ENCODE measurements around the gene CCDC180. TPM values are rescaled to one million over a fixed set of nuclear protein-coding genes. Genes with fewer than 3 reads are reported as not detected.
"Not testable (repeated sequence)": the region's sequence is repeated elsewhere in the genome, so short reads cannot be mapped to it uniquely, and the experiment has no call there.

The CCDC180 gene
- total RNA-seq, 1 experiment from 2014 or later = 5.9 TPM

GRCh38 chr9:97327562-97327961, 20.1 kb downstream of the CCDC180 start:
- Histone ChIP-seq H3K9me3 (peaks cover 3% of the 10 kb centered on the region; the same call in 1 of the 2 replicates), H3K27me3 (replicated peaks; ENCODE audit: control insufficient read depth, insufficient read depth, low read length) (no peaks in the 10 kb centered on the region), H3K36me3 (ENCODE audit: control insufficient read depth, insufficient read depth, low read length) (no peaks in the 10 kb centered on the region), H3K4me3 (ENCODE audit: low read depth, low read length) (no peak overlapping the region), H3K4me1 (no peaks in the 10 kb centered on the region)
- Mint-ChIP-seq H3K4me1 (ENCODE audit: low read depth, unreplicated experiment) (no peaks in the 10 kb centered on the region), H3K36me3 (ENCODE audit: insufficient read depth, unreplicated experiment) (no peaks in the 10 kb centered on the region), H3K27me3 (ENCODE audit: insufficient read depth, unreplicated experiment) (no peaks in the 10 kb centered on the region), H3K9me3 (ENCODE audit: unreplicated experiment) (peaks cover 11% of the 10 kb centered on the region), H3K27ac (ENCODE audit: unreplicated experiment) (no peak overlapping the region), H3K4me3 (ENCODE audit: unreplicated experiment) (no peak overlapping the region)
- no peak for DNase-seq
- intact Hi-C loops (cut with micrococcal nuclease; ENCODE audit: unreplicated experiment) = loop anchor here (10.0 kb wide), 1 partner anchor 1047 kb away; no protein-coding TSS in a partner anchor
- TF ChIP-seq, protein P1, sequence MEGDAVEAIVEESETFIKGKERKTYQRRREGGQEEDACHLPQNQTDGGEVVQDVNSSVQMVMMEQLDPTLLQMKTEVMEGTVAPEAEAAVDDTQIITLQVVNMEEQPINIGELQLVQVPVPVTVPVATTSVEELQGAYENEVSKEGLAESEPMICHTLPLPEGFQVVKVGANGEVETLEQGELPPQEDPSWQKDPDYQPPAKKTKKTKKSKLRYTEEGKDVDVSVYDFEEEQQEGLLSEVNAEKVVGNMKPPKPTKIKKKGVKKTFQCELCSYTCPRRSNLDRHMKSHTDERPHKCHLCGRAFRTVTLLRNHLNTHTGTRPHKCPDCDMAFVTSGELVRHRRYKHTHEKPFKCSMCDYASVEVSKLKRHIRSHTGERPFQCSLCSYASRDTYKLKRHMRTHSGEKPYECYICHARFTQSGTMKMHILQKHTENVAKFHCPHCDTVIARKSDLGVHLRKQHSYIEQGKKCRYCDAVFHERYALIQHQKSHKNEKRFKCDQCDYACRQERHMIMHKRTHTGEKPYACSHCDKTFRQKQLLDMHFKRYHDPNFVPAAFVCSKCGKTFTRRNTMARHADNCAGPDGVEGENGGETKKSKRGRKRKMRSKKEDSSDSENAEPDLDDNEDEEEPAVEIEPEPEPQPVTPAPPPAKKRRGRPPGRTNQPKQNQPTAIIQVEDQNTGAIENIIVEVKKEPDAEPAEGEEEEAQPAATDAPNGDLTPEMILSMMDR (IDR thresholded peaks at IDR 0.05; ENCODE audit: insufficient read depth in 1 of 2, low read depth in 1 of 2, low read length in 1 of 2, severe bottlenecking in 1 of 2, unreplicated experiment in 1 of 2) = no peak
- POLR2A ChIA-PET = no interaction called here
- CTCF ChIA-PET = no interaction called here
- no TSS peak for BruUV-seq (replicated peaks)

DNA sequence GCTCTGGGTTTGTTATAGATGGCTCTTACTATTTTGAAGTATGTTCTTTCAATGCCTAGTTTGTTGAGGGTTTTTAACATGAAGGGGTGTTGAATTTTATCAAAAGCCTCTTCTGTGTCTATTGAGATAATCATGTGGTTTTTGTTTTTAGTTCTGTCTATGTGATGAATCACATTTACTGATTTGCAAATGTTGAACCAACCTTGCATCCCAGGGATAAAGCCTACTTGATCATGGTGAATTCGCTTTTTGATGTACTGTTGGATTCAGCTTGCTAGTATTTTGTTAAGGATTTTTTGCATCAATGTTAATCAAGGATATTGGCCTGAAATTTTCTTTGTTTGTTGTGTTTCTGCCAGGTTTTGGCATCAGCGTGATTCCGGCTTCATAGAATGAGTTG, 25.5 kb downstream of the CCDC180 start:
- TF ChIP-seq, protein P1 (IDR thresholded peaks at IDR 0.05; ENCODE audit: insufficient read depth in 1 of 2, low read depth in 1 of 2, low read length in 1 of 2, severe bottlenecking in 1 of 2, unreplicated experiment in 1 of 2) = no peak
- Mint-ChIP-seq H3K9me3 (ENCODE audit: unreplicated experiment) (peaks cover 19% of the 10 kb centered on the region), H3K27ac (ENCODE audit: unreplicated experiment) (no peak overlapping the region), H3K27me3 (ENCODE audit: insufficient read depth, unreplicated experiment) (no peaks in the 10 kb centered on the region), H3K36me3 (ENCODE audit: insufficient read depth, unreplicated experiment) (no peaks in the 10 kb centered on the region), H3K4me1 (ENCODE audit: low read depth, unreplicated experiment) (no peaks in the 10 kb centered on the region), H3K4me3 (ENCODE audit: unreplicated experiment) (no peak overlapping the region)
- H3K4me3 ChIP-seq (ENCODE audit: low read depth, low read length) = no peak overlapping the region
- intact Hi-C loops (cut with micrococcal nuclease; ENCODE audit: unreplicated experiment) = no loop called here
- no peaks in the 10 kb centered on the region for H3K36me3 ChIP-seq (ENCODE audit: control insufficient read depth, insufficient read depth, low read length)
- BruUV-seq (replicated peaks) = no TSS peak
- H3K27me3 ChIP-seq (replicated peaks; ENCODE audit: control insufficient read depth, insufficient read depth, low read length) = no peaks in the 10 kb centered on the region
- no peak for DNase-seq
- H3K4me1 ChIP-seq = no peaks in the 10 kb centered on the region
- ChIA-PET POLR2A (no interaction called here), CTCF (interaction anchor here (0.6 kb wide), 1 partner anchor 32 kb away, joined by 4 read pairs; no protein-coding TSS in a partner anchor)
- peaks cover 8% of the 10 kb centered on the region; the same call in 1 of the 2 replicates for H3K9me3 ChIP-seq

DNA sequence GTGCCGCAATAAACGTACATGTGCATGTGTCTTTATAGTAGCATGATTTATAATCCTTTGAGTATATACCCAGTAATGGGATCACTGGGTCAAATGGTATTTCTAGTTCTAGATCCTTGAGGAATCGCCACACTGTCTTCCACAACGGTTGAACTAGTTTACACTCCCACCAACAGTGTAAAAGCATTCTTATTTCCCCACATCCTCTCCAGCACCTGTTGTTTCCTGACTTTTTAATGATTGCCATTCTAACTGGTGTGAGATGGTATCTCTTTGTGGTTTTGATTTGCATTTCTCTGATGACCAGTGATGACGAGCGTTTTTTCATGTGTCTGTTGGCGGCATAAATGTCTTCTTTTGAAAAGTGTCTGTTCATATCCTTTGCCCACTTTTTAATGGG, 28.2 kb downstream of the CCDC180 start:
- H3K36me3 Mint-ChIP-seq (ENCODE audit: insufficient read depth, unreplicated experiment); H3K4me3 ChIP-seq (ENCODE audit: low read depth, low read length); H3K4me1 ChIP-seq; H3K27me3 Mint-ChIP-seq (ENCODE audit: insufficient read depth, unreplicated experiment); H3K9me3 ChIP-seq; H3K4me3 Mint-ChIP-seq (ENCODE audit: unreplicated experiment); H3K27ac Mint-ChIP-seq (ENCODE audit: unreplicated experiment); DNase-seq; H3K36me3 ChIP-seq (ENCODE audit: control insufficient read depth, insufficient read depth, low read length); H3K27me3 ChIP-seq (replicated peaks; ENCODE audit: control insufficient read depth, insufficient read depth, low read length); POLR2A ChIA-PET; intact Hi-C loops (cut with micrococcal nuclease; ENCODE audit: unreplicated experiment); H3K4me1 Mint-ChIP-seq (ENCODE audit: low read depth, unreplicated experiment); CTCF ChIA-PET; BruUV-seq (replicated peaks): not testable (repeated sequence)
- H3K9me3 Mint-ChIP-seq (ENCODE audit: unreplicated experiment) = peaks cover 24% of the 10 kb centered on the region

DNA sequence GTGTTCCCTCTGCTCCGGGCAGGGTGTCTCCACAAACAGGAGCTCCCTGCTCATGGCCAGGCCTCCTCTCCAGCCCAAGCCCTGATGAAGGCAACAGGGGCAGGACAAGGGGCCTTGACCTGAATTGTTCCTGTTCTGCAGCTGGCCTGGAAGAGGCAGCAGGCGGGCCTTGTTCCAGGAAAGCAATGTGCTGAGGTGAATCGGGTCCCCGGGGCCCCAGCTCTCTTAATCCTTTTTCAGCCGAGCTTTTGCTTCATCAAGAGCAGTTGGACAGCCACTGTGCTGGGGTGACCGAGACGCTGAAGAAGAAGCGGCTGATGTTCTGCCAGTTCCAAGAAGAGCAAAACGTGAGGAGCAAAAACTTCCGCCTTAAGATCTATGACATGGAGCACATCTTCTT, 41.4 kb downstream of the CCDC180 start:
- ChIA-PET CTCF (no interaction called here), POLR2A (no interaction called here)
- TF ChIP-seq, protein P1 (IDR thresholded peaks at IDR 0.05; ENCODE audit: insufficient read depth in 1 of 2, low read depth in 1 of 2, low read length in 1 of 2, severe bottlenecking in 1 of 2, unreplicated experiment in 1 of 2) = no peak
- no TSS peak for BruUV-seq (replicated peaks)
- peaks cover 5% of the 10 kb centered on the region for H3K4me1 Mint-ChIP-seq (ENCODE audit: low read depth, unreplicated experiment)
- no peak overlapping the region for H3K4me3 Mint-ChIP-seq (ENCODE audit: unreplicated experiment)
- no peaks in the 10 kb centered on the region for H3K36me3 Mint-ChIP-seq (ENCODE audit: insufficient read depth, unreplicated experiment)
- intact Hi-C loops (cut with micrococcal nuclease; ENCODE audit: unreplicated experiment) = no loop called here
- Histone ChIP-seq H3K4me1 (peaks cover 6% of the 10 kb centered on the region), H3K27me3 (replicated peaks; ENCODE audit: control insufficient read depth, insufficient read depth, low read length) (no peaks in the 10 kb centered on the region), H3K4me3 (ENCODE audit: low read depth, low read length) (no peak overlapping the region), H3K36me3 (ENCODE audit: control insufficient read depth, insufficient read depth, low read length) (no peaks in the 10 kb centered on the region), H3K9me3 (no peaks in the 10 kb centered on the region)
- DNase-seq = no peak
- no peaks in the 10 kb centered on the region for H3K27me3 Mint-ChIP-seq (ENCODE audit: insufficient read depth, unreplicated experiment)
- no peak overlapping the region for H3K27ac Mint-ChIP-seq (ENCODE audit: unreplicated experiment)
- no peaks in the 10 kb centered on the region for H3K9me3 Mint-ChIP-seq (ENCODE audit: unreplicated experiment)
